Activated naive CD8-positive, alpha-beta T cell treated with anti-CD3 and anti-CD28 coated beads, Interleukin-2, amount 50 U/mL, for 16 hours (primary cell): Measurements from ENCODE around the gene OTOG.

ENCODE experiments used
- DNase-seq: peaks from one replicate; pipeline ENCODE4 v3.0.0-alpha.2; 2020; ENCODE audit warnings: low read depth, low spot score

OTOG gene

GRCh38 chr11:17650127-17650911, 103.3 kb downstream of the OTOG start:
- DNase-seq = no peak

DNA sequence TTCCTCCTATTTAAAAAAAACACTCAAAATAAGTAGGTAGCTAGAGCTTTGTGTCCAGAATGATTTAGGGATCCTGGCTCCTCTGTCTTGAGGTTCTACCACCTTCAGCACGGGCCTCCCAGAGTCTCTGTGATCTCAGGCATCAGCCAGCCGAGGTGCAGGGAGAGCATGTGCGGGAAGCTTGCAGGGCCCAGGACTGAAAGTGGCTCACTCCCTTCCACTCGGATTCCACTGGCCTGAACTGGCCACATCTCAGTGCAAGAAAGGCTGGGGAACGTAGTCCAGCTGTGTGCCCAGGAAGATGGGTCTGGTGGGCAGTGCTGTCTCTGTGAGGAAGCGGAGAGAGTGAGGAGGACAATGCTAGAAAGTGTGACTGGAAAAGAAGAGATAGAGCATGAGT, 104.0 kb downstream of the OTOG start:
- no peak for DNase-seq

- no peak for DNase-seq
Measured at GRCh38 chr11:17651681-17652080, 104.6 kb downstream of the OTOG start.

GRCh38 chr11:17652556-17652955, 105.5 kb downstream of the OTOG start:
- no peak for DNase-seq

DNA sequence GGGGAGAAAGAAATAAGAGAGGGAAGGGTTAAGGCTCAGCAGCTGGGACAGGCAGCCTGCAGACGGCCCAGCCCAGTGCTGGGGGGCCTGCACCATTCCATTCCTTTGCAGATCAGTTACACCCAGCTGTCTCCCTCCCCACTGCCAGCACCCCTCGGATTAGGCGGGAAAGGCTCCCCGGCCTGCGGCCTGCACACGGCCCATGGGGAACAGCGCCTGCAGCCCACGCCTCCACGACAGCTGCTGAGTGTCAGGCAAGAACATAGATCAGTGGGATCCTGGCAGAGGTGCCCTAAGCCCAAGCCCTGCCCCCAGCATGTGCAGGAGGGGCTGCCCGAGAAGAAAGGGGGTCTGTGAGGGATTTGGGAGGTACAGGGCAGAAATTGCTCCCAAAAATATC, 106.6 kb downstream of the OTOG start:
- no peak for DNase-seq

DNA sequence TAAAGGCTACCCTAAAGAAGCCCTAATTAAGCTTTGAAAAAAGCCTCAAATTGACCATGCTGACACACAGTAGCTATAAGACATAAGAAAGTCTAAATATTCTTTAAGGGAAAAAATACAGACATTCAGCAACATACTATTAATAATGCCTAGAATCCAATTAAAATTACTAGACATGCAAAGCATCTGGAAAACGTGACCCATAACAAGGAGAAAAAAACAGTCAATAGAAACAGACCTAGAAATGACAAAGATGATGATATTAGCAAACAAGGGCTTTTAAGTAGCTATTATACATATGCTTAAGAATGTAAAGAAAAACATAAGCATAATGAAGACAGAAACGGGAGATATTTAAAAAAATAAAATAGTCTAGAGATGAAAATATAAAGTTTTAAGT, 108.6 kb downstream of the OTOG start:
- DNase-seq = no peak

DNA sequence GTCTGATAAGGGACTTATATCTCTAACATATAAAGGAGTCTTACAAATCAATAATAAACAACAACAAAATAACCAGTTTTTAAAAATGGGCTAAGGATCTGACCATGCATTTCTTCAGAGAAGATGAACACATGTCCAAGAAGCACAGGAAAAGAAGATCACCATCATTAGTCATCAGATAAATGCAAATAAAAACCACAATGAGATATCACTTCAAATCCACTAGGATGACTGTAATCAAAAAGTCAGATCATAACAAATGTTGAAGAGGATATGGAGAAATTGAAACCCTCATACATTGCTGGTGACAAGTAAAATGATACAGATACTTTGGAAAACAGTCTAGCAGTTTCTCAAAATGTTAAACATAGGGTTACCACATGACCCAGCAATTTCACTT, 111.2 kb downstream of the OTOG start:
- no peak for DNase-seq

GRCh38 chr11:17668166-17668565, 121.1 kb downstream of the OTOG start:
- DNase-seq = no peak

GRCh38 chr11:17672469-17672868, 125.4 kb downstream of the OTOG start:
- no peak for DNase-seq

DNA sequence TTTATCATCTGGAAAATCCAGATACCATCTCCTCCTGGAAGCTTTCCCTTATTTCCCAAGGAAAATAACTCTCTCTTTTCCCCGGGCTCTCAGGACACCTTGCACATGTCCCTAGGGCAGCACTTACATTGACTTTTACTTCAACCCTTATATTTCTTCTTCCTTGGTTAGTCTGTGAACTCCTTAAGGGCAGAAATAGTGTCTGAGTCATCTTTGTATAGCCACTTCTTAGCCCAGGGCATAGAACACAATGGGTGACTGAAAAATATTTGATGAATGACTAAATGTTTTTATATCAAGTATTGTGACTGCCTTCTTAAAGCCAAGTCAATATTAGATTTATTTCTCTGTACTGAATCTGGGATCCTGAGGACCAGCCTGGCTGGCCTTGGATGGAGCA, 126.9 kb downstream of the OTOG start:
- no peak for DNase-seq

- no peak for DNase-seq
Measured at GRCh38 chr11:17682848-17683247, 135.8 kb downstream of the OTOG start.

- DNase-seq = no peak
Measured at GRCh38 chr11:17683377-17684161, 136.5 kb downstream of the OTOG start.

GRCh38 chr11:17684550-17684949, 137.5 kb downstream of the OTOG start:
- DNase-seq = no peak

GRCh38 chr11:17686231-17686980, 139.3 kb downstream of the OTOG start:
- no peak for DNase-seq

GRCh38 chr11:17687946-17688670, 141.0 kb downstream of the OTOG start:
- DNase-seq = no peak

GRCh38 chr11:17691550-17691949, 144.5 kb downstream of the OTOG start:
- DNase-seq = no peak

- DNase-seq = no peak
Measured at GRCh38 chr11:17691976-17692375, 144.9 kb downstream of the OTOG start.

- no peak for DNase-seq
Measured at GRCh38 chr11:17692931-17693330, 145.9 kb downstream of the OTOG start.

GRCh38 chr11:17693531-17693930, 146.5 kb downstream of the OTOG start:
- no peak for DNase-seq

DNA sequence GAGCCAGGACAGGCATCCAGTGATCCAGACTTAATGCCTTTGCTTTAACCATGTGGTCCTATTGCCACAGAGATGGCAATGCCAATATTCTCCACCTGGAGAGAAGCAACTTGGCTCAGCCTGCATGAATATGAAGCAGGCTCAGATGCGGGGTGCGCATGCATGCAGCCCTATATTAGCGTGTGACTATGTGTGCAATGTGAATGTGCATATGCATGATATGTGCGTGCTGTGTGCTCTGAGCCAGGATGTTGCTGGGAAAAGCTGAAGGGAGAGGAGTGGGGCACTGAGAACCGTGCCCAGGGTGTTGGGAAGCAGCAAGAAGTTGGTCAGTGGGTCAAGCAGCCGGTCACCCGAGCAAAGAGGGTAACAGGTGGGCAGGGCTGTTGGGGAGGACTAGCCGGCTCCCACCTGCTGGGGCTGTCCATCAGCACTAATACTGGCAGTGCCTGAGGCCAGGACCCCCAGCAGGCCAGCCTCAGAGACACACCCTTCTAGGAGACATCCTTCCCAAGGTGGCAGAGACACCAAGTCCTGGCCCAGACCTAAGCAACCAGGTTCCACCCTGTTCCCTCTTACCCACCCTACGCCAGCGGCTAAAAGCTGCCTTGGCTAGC, 147.5 kb downstream of the OTOG start:
- no peak for DNase-seq
